Myocyte (in vitro differentiated cells): ENCODE results near the gene GKN1. TPM values are rescaled to one million over a fixed set of nuclear protein-coding genes. Genes with fewer than 3 reads are reported as not detected.

Source experiments
- total RNA-seq: library from RNA; depleted of rRNA; stranded (reverse); fragments of >200 nt; gene quantifications from 2 replicates; pipeline ENCODE4 v1.2.3, GENCODE V29; 2014

Gene GKN1
- total RNA-seq, 1 donor from 2014 or later, result not detected

Other genes with a start within 250 kb of the GKN1 start
- not detected in 2 replicates for gene ARHGAP25, start 239.8 kb upstream of the GKN1 start, total RNA-seq
- 0.11 TPM in 1 of 2 replicates, not detected in the other for gene BMP10, start 103.2 kb upstream of the GKN1 start, total RNA-seq
- gene GKN2, start 21.7 kb upstream of the GKN1 start, total RNA-seq, result not detected in 2 replicates
- gene ANTXR1, start 38.5 kb downstream of the GKN1 start, total RNA-seq, result 91.9 and 94.7 TPM in 2 replicates